Activated CD4-positive, alpha-beta T cell treated with anti-CD3 and anti-CD28 coated beads for 48 hours (primary cell): Measurements from ENCODE around the gene TRAPPC14.

Experiments
- DNase-seq: peaks from one replicate; pipeline ENCODE4 v3.0.0-alpha.2; 2020

TRAPPC14 gene

GRCh38 chr7:100171840-100172239 is 13.3 kb upstream of the TRAPPC14 start:
- no peak for DNase-seq

- no peak for DNase-seq
Observed at GRCh38 chr7:100171087-100171681, 12.7 kb upstream of the TRAPPC14 start.

- no peak for DNase-seq
Observed at GRCh38 chr7:100170101-100170897, 11.8 kb upstream of the TRAPPC14 start.

GRCh38 chr7:100169147-100169850 is 10.8 kb upstream of the TRAPPC14 start:
- no peak for DNase-seq

- no peak for DNase-seq
Observed at GRCh38 chr7:100167912-100168323, 9.4 kb upstream of the TRAPPC14 start.

- DNase-seq = no peak
Observed at GRCh38 chr7:100166970-100167911, 8.7 kb upstream of the TRAPPC14 start.

GRCh38 chr7:100166317-100166940 is 7.9 kb upstream of the TRAPPC14 start:
- peak; percentile 63 for DNase-seq

GRCh38 chr7:100163871-100164270 is 5.3 kb upstream of the TRAPPC14 start:
- no peak for DNase-seq

GRCh38 chr7:100163006-100163531 is 4.5 kb upstream of the TRAPPC14 start:
- no peak for DNase-seq

GRCh38 chr7:100160067-100160466 is 1.5 kb upstream of the TRAPPC14 start:
- DNase-seq = no peak

GRCh38 chr7:100159099-100159623 is 638 bp upstream of the TRAPPC14 start:
- DNase-seq = no peak

- no peak for DNase-seq
Observed at GRCh38 chr7:100157334-100158228, 942 bp downstream of the TRAPPC14 start.

- no peak for DNase-seq
Observed at GRCh38 chr7:100157069-100157333, 1.5 kb downstream of the TRAPPC14 start.

GRCh38 chr7:100156331-100157068 is 2.0 kb downstream of the TRAPPC14 start:
- no peak for DNase-seq

GRCh38 chr7:100155553-100156317 is 2.8 kb downstream of the TRAPPC14 start:
- DNase-seq = no peak

- no peak for DNase-seq
Observed at GRCh38 chr7:100154651-100155491, 3.7 kb downstream of the TRAPPC14 start.

- no peak for DNase-seq
Observed at GRCh38 chr7:100153708-100154535, 4.6 kb downstream of the TRAPPC14 start.
